Measurements from ENCODE around the gene ZNF608. TPM values are rescaled to one million over a fixed set of nuclear protein-coding genes. Genes with fewer than 3 reads are reported as not detected.

Gene ZNF608
- total RNA-seq, 1 donor from 2014 or later = 35.0 TPM

- no peak overlapping the region for H3K27ac Mint-ChIP-seq
- DNase-seq (ENCODE audit: low spot score in 2 of 2, unreplicated experiment in 2 of 2) = no peak
- H3K27me3 Mint-ChIP-seq (ENCODE audit: low read depth) = no peaks in the 10 kb centered on the region
- no peaks in the 10 kb centered on the region for H3K36me3 Mint-ChIP-seq
- no peak for TF ChIP-seq CTCF (IDR thresholded peaks at IDR 0.05; ENCODE audit: unreplicated experiment)
- H3K4me1 Mint-ChIP-seq = peaks cover 8% of the 10 kb centered on the region
- H3K9me3 Mint-ChIP-seq = peaks cover 4% of the 10 kb centered on the region
- no peak overlapping the region for H3K4me3 Mint-ChIP-seq
These were observed 14.6 kb upstream of the ZNF608 start for GRCh38 chr5:124761010-124761409.

- Mint-ChIP-seq H3K4me1 (peaks cover 8% of the 10 kb centered on the region), H3K27ac (no peak overlapping the region), H3K36me3 (no peaks in the 10 kb centered on the region), H3K27me3 (ENCODE audit: low read depth) (no peaks in the 10 kb centered on the region), H3K4me3 (no peak overlapping the region), H3K9me3 (peaks cover 4% of the 10 kb centered on the region)
- no peak for TF ChIP-seq CTCF (IDR thresholded peaks at IDR 0.05; ENCODE audit: unreplicated experiment)
- no peak for DNase-seq (ENCODE audit: low spot score in 2 of 2, unreplicated experiment in 2 of 2)
These were observed 14.2 kb upstream of the ZNF608 start for GRCh38 chr5:124760608-124761007.

GRCh38 chr5:124755565-124755964 is 9.1 kb upstream of the ZNF608 start:
- Mint-ChIP-seq H3K27me3 (ENCODE audit: low read depth) (no peaks in the 10 kb centered on the region), H3K36me3 (no peaks in the 10 kb centered on the region), H3K4me1 (peaks cover 20% of the 10 kb centered on the region), H3K27ac (no peak overlapping the region), H3K9me3 (no peaks in the 10 kb centered on the region), H3K4me3 (no peak overlapping the region)
- DNase-seq (ENCODE audit: low spot score in 2 of 2, unreplicated experiment in 2 of 2) = no peak
- TF ChIP-seq CTCF (IDR thresholded peaks at IDR 0.05; ENCODE audit: unreplicated experiment) = no peak

GRCh38 chr5:124755041-124755440 is 8.6 kb upstream of the ZNF608 start:
- DNase-seq (ENCODE audit: low spot score in 2 of 2, unreplicated experiment in 2 of 2) = no peak
- no peaks in the 10 kb centered on the region for H3K27me3 Mint-ChIP-seq (ENCODE audit: low read depth)
- TF ChIP-seq CTCF (IDR thresholded peaks at IDR 0.05; ENCODE audit: unreplicated experiment) = no peak
- H3K36me3 Mint-ChIP-seq = no peaks in the 10 kb centered on the region
- no peak overlapping the region for H3K4me3 Mint-ChIP-seq
- no peaks in the 10 kb centered on the region for H3K9me3 Mint-ChIP-seq
- peaks cover 19% of the 10 kb centered on the region for H3K4me1 Mint-ChIP-seq
- H3K27ac Mint-ChIP-seq = no peak overlapping the region

- no peak overlapping the region for H3K4me3 Mint-ChIP-seq
- peaks cover 22% of the 10 kb centered on the region for H3K4me1 Mint-ChIP-seq
- no peaks in the 10 kb centered on the region for H3K27me3 Mint-ChIP-seq (ENCODE audit: low read depth)
- H3K36me3 Mint-ChIP-seq = no peaks in the 10 kb centered on the region
- no peak for TF ChIP-seq CTCF (IDR thresholded peaks at IDR 0.05; ENCODE audit: unreplicated experiment)
- no peak for DNase-seq (ENCODE audit: low spot score in 2 of 2, unreplicated experiment in 2 of 2)
- no peak overlapping the region for H3K27ac Mint-ChIP-seq
- no peaks in the 10 kb centered on the region for H3K9me3 Mint-ChIP-seq
These were observed 7.9 kb upstream of the ZNF608 start for GRCh38 chr5:124754206-124754927.

All from mesothelial cell of epicardium (in vitro differentiated cells).